GM12878 (cell line): ENCODE measurements around the gene CR2.

Source experiments
- BHLHE40 ChIP-seq, 2 experiments: fragments of 450-650 bp in 1 of 2; IDR thresholded peaks; 2 replicates each; pipeline ENCODE4 v1.6.1; 2011 to 2017; ENCODE audit warnings: low read depth in 2 of 2, borderline replicate concordance in 1 of 2, improper control_type of control experiment in 1 of 2, low read length in 1 of 2, mild to moderate bottlenecking in 1 of 2
- CEBPB ChIP-seq, 2 experiments: fragments of 150-350 bp in 1 of 2; IDR thresholded peaks; 2 replicates each; pipeline ENCODE4 v1.6.1; 2012 to 2014; ENCODE audit warnings: low read depth in 2 of 2, low read length in 2 of 2, borderline replicate concordance in 1 of 2, inconsistent platforms in 1 of 2
- FOS ChIP-seq: IDR thresholded peaks from 3 replicates; pipeline ENCODE4 v1.6.1; 2011; ENCODE audit warnings: borderline replicate concordance; ENCODE audit not compliant: insufficient read length; ENCODE audit errors: extremely low read depth
- GABPA ChIP-seq: IDR thresholded peaks from 2 replicates; pipeline ENCODE4 v1.6.1; 2014; ENCODE audit warnings: antibody characterized with exemption, low read depth, mild to moderate bottlenecking, inconsistent platforms
- POLR2A ChIP-seq: IDR thresholded peaks from 2 replicates; pipeline ENCODE4 v1.6.1; 2011; ENCODE audit warnings: low read depth, mild to moderate bottlenecking, low read length
- POLR2AphosphoS2 ChIP-seq: IDR thresholded peaks from 2 replicates; pipeline ENCODE4 v1.6.1; 2011; ENCODE audit warnings: low read depth, mild to moderate bottlenecking, low read length, improper control_type of control experiment, moderate library complexity
- TF ChIP-seq, protein P1 (sequence below), 3 experiments: IDR thresholded peaks in 2 of 3; conservative IDR thresholded peaks in 1 of 3; 2 replicates each; pipeline ENCODE4 v1.5.1; 2011; ENCODE audit warnings: low read depth in 3 of 3, low read length in 3 of 3, mild to moderate bottlenecking in 3 of 3, control low read depth in 2 of 3, moderate library complexity in 2 of 3, inconsistent platforms in 1 of 3, mixed read lengths in 1 of 3; ENCODE audit not compliant: control insufficient read depth in 2 of 3, insufficient read depth in 1 of 3; ENCODE audit errors: extremely low read depth in 1 of 3
- TF ChIP-seq, protein P2 (sequence below): IDR thresholded peaks from 2 replicates; pipeline ENCODE4 v1.6.1; 2012; ENCODE audit warnings: low read depth, low read length, improper control_type of control experiment
- TF ChIP-seq, protein P3 (sequence below): fragments of 450-650 bp; formaldehyde crosslinking; IDR thresholded peaks from 2 replicates; pipeline ENCODE4 v1.4.0; 2020; ENCODE audit warnings: mild to moderate bottlenecking, moderate library complexity
- TF ChIP-seq, protein P4 (sequence below): fragments of 450-650 bp; IDR thresholded peaks from 2 replicates; pipeline ENCODE4 v1.6.1; 2016; ENCODE audit warnings: mild to moderate bottlenecking

DNA sequence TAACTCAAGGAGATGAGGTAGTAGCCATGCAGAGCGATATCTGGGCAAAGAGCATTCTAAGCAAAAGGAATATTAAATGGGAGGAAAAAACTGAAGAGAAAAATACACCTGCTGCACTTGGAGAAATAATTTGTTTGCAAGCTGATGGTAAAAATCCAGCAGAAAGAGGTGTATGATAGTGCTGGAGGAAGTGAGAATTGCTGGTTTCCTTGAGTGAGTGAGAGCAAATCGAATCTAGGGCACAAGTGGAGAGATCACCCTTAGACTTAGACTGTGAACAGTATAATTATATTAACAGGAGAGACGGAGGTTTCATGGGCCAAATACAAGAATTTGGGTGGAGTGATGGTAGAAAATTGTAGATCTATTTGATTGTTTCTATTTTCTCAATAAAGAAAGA lies 39.1 kb downstream of the CR2 start:
- no peak for TF ChIP-seq POLR2A
- TF ChIP-seq BHLHE40 (IDR thresholded peaks at IDR 0.05; ENCODE audit: borderline replicate concordance in 1 of 2, low read depth in 2 of 2, low read length in 1 of 2), result no peak
- TF ChIP-seq, protein P1, sequence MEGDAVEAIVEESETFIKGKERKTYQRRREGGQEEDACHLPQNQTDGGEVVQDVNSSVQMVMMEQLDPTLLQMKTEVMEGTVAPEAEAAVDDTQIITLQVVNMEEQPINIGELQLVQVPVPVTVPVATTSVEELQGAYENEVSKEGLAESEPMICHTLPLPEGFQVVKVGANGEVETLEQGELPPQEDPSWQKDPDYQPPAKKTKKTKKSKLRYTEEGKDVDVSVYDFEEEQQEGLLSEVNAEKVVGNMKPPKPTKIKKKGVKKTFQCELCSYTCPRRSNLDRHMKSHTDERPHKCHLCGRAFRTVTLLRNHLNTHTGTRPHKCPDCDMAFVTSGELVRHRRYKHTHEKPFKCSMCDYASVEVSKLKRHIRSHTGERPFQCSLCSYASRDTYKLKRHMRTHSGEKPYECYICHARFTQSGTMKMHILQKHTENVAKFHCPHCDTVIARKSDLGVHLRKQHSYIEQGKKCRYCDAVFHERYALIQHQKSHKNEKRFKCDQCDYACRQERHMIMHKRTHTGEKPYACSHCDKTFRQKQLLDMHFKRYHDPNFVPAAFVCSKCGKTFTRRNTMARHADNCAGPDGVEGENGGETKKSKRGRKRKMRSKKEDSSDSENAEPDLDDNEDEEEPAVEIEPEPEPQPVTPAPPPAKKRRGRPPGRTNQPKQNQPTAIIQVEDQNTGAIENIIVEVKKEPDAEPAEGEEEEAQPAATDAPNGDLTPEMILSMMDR (IDR thresholded peaks at IDR 0.05 in 2 of 3, conservative IDR thresholded peaks at IDR 0.05 in 1 of 3; ENCODE audit: control insufficient read depth in 2 of 3, extremely low read depth in 1 of 3, insufficient read depth in 1 of 3, low read depth in 3 of 3, low read length in 3 of 3), result no peak
- TF ChIP-seq CEBPB (IDR thresholded peaks at IDR 0.05; ENCODE audit: borderline replicate concordance in 1 of 2, low read depth in 2 of 2, low read length in 2 of 2), result no peak
- TF ChIP-seq, protein P2, sequence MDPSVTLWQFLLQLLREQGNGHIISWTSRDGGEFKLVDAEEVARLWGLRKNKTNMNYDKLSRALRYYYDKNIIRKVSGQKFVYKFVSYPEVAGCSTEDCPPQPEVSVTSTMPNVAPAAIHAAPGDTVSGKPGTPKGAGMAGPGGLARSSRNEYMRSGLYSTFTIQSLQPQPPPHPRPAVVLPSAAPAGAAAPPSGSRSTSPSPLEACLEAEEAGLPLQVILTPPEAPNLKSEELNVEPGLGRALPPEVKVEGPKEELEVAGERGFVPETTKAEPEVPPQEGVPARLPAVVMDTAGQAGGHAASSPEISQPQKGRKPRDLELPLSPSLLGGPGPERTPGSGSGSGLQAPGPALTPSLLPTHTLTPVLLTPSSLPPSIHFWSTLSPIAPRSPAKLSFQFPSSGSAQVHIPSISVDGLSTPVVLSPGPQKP, result no peak
- TF ChIP-seq, protein P3, sequence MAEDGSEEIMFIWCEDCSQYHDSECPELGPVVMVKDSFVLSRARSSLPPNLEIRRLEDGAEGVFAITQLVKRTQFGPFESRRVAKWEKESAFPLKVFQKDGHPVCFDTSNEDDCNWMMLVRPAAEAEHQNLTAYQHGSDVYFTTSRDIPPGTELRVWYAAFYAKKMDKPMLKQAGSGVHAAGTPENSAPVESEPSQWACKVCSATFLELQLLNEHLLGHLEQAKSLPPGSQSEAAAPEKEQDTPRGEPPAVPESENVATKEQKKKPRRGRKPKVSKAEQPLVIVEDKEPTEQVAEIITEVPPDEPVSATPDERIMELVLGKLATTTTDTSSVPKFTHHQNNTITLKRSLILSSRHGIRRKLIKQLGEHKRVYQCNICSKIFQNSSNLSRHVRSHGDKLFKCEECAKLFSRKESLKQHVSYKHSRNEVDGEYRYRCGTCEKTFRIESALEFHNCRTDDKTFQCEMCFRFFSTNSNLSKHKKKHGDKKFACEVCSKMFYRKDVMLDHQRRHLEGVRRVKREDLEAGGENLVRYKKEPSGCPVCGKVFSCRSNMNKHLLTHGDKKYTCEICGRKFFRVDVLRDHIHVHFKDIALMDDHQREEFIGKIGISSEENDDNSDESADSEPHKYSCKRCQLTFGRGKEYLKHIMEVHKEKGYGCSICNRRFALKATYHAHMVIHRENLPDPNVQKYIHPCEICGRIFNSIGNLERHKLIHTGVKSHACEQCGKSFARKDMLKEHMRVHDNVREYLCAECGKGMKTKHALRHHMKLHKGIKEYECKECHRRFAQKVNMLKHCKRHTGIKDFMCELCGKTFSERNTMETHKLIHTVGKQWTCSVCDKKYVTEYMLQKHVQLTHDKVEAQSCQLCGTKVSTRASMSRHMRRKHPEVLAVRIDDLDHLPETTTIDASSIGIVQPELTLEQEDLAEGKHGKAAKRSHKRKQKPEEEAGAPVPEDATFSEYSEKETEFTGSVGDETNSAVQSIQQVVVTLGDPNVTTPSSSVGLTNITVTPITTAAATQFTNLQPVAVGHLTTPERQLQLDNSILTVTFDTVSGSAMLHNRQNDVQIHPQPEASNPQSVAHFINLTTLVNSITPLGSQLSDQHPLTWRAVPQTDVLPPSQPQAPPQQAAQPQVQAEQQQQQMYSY (CRISPR knock-in tag), result no peak
- no peak for TF ChIP-seq GABPA
- TF ChIP-seq POLR2AphosphoS2, result no peak
- TF ChIP-seq FOS, result no peak
- TF ChIP-seq, protein P4, sequence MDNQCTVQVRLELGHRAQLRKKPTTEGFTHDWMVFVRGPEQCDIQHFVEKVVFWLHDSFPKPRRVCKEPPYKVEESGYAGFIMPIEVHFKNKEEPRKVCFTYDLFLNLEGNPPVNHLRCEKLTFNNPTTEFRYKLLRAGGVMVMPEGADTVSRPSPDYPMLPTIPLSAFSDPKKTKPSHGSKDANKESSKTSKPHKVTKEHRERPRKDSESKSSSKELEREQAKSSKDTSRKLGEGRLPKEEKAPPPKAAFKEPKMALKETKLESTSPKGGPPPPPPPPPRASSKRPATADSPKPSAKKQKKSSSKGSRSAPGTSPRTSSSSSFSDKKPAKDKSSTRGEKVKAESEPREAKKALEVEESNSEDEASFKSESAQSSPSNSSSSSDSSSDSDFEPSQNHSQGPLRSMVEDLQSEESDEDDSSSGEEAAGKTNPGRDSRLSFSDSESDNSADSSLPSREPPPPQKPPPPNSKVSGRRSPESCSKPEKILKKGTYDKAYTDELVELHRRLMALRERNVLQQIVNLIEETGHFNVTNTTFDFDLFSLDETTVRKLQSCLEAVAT, result no peak
